HEK293 (cell line): ENCODE measurements around the gene EHD1.

Source experiments
- KLF1 ChIP-seq: fragments of 450-650 bp; formaldehyde crosslinking; IDR thresholded peaks from 2 replicates; pipeline ENCODE4 v1.5.1; 2016; ENCODE audit warnings: missing biosample characterization, missing genetic modification characterization
- MEIS1 ChIP-seq: sonication (generic); formaldehyde crosslinking; IDR thresholded peaks from 2 replicates; pipeline ENCODE4 v1.8.1; 2022; ENCODE audit warnings: missing genetic modification reagents, mild to moderate bottlenecking, borderline replicate concordance
- ZNF24 ChIP-seq: fragments of 450-650 bp; formaldehyde crosslinking; IDR thresholded peaks from 2 replicates; pipeline ENCODE4 v1.5.1; 2016; ENCODE audit warnings: missing biosample characterization, missing genetic modification characterization
- ZNF514 ChIP-seq: fragments of 450-650 bp; formaldehyde crosslinking; IDR thresholded peaks from 2 replicates; pipeline ENCODE4 v1.5.1; 2016; ENCODE audit warnings: missing biosample characterization, missing genetic modification characterization
- ZNF664 ChIP-seq: fragments of 450-650 bp; formaldehyde crosslinking; IDR thresholded peaks from 2 replicates; pipeline ENCODE4 v1.5.1; 2016; ENCODE audit warnings: missing biosample characterization, missing genetic modification characterization
- TF ChIP-seq, protein P1 (sequence below): fragments of 450-650 bp; formaldehyde crosslinking; IDR thresholded peaks from 2 replicates; pipeline ENCODE4 v1.5.1; 2016; ENCODE audit warnings: missing biosample characterization, missing genetic modification characterization, low read depth
- TF ChIP-seq, protein P2 (sequence below): fragments of 450-650 bp; formaldehyde crosslinking; IDR thresholded peaks from 2 replicates; pipeline ENCODE4 v1.5.1; 2016; ENCODE audit warnings: missing biosample characterization, missing genetic modification characterization
- TF ChIP-seq, protein P3 (sequence below): fragments of 450-650 bp; formaldehyde crosslinking; IDR thresholded peaks from 2 replicates; pipeline ENCODE4 v1.5.1; 2016; ENCODE audit warnings: missing biosample characterization, missing genetic modification characterization, low read depth

DNA sequence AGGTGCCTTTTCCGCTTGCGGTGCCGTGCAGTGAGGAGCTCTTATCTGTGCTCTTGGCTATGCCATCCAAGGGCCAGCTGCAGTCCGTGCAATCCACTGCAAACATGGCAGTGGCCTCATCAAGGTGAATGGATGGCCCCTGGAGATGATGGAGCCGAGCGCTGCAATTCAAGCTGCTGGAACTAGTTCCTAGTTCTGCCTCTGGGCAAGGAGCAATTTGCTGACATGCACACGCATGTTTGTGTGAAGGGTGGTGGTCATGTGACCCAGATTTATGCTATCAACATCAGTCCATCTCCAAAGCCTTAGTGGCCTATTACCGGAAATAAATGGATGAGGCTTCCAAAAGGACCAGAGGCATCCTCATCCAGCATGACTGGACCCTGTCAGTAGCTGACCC lies 3.1 kb upstream of the EHD1 start:
- TF ChIP-seq, protein P1, sequence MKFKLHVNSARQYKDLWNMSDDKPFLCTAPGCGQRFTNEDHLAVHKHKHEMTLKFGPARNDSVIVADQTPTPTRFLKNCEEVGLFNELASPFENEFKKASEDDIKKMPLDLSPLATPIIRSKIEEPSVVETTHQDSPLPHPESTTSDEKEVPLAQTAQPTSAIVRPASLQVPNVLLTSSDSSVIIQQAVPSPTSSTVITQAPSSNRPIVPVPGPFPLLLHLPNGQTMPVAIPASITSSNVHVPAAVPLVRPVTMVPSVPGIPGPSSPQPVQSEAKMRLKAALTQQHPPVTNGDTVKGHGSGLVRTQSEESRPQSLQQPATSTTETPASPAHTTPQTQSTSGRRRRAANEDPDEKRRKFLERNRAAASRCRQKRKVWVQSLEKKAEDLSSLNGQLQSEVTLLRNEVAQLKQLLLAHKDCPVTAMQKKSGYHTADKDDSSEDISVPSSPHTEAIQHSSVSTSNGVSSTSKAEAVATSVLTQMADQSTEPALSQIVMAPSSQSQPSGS (tag by site-specific recombination): no peak
- TF ChIP-seq ZNF664 (tag by site-specific recombination): no peak
- TF ChIP-seq ZNF24: no peak
- TF ChIP-seq MEIS1 (CRISPR knock-in tag): no peak
- no peak for TF ChIP-seq ZNF514 (tag by site-specific recombination)
- TF ChIP-seq, protein P2, sequence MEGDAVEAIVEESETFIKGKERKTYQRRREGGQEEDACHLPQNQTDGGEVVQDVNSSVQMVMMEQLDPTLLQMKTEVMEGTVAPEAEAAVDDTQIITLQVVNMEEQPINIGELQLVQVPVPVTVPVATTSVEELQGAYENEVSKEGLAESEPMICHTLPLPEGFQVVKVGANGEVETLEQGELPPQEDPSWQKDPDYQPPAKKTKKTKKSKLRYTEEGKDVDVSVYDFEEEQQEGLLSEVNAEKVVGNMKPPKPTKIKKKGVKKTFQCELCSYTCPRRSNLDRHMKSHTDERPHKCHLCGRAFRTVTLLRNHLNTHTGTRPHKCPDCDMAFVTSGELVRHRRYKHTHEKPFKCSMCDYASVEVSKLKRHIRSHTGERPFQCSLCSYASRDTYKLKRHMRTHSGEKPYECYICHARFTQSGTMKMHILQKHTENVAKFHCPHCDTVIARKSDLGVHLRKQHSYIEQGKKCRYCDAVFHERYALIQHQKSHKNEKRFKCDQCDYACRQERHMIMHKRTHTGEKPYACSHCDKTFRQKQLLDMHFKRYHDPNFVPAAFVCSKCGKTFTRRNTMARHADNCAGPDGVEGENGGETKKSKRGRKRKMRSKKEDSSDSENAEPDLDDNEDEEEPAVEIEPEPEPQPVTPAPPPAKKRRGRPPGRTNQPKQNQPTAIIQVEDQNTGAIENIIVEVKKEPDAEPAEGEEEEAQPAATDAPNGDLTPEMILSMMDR (tag by site-specific recombination): no peak
- no peak for TF ChIP-seq KLF1 (tag by site-specific recombination)
- TF ChIP-seq, protein P3, sequence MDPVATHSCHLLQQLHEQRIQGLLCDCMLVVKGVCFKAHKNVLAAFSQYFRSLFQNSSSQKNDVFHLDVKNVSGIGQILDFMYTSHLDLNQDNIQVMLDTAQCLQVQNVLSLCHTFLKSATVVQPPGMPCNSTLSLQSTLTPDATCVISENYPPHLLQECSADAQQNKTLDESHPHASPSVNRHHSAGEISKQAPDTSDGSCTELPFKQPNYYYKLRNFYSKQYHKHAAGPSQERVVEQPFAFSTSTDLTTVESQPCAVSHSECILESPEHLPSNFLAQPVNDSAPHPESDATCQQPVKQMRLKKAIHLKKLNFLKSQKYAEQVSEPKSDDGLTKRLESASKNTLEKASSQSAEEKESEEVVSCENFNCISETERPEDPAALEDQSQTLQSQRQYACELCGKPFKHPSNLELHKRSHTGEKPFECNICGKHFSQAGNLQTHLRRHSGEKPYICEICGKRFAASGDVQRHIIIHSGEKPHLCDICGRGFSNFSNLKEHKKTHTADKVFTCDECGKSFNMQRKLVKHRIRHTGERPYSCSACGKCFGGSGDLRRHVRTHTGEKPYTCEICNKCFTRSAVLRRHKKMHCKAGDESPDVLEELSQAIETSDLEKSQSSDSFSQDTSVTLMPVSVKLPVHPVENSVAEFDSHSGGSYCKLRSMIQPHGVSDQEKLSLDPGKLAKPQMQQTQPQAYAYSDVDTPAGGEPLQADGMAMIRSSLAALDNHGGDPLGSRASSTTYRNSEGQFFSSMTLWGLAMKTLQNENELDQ (tag by site-specific recombination): no peak
